GM13977 (cell line): ENCODE data around the gene CDK16.

Experiments
- DNase-seq: peaks from one replicate; pipeline ENCODE4 v3.0.0; 2012; ENCODE audit warnings: low spot score
- in situ Hi-C: fragments of 300-500 bp; cut with MboI; formaldehyde crosslinking; loops from one replicate; pipeline ENCODE4 v1.12.0; 2022; ENCODE audit warnings: low sequenced_read_pairs, low pct_unique_long_range_greater_than_20kb, mixed read lengths, inconsistent platforms; ENCODE audit not compliant: unreplicated experiment
- TF ChIP-seq, protein P1 (sequence below): IDR thresholded peaks from 2 replicates; pipeline ENCODE4 v1.5.1; 2012; ENCODE audit warnings: mild to moderate bottlenecking, control low read depth; ENCODE audit not compliant: insufficient read depth; ENCODE audit errors: extremely low read depth, missing control alignments

CDK16 gene

DNA sequence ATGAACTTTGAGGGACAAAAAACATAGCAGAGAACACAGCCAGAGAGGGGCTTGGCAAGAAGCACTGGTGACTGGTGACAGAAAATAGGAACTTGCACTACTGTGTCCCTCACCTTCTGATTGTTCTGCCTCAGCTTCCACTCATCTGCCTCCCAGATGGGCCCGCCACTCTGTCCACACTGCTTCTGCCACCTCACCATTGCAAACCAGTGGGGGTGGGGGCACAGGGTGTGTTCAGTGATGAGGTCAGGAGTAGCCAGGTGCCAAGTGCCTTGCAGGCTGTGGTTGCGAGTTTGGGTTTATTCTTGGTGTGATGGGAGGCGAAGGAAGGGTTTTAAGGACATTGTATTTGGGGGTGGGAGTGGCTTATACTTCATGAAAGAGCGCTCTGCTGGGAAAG, 34.0 kb upstream of the CDK16 start:
- DNase-seq = no peak
- in situ Hi-C loops = loop anchor here (25.0 kb wide), 1 partner anchor 328 kb away; no protein-coding TSS in a partner anchor
- TF ChIP-seq, protein P1, sequence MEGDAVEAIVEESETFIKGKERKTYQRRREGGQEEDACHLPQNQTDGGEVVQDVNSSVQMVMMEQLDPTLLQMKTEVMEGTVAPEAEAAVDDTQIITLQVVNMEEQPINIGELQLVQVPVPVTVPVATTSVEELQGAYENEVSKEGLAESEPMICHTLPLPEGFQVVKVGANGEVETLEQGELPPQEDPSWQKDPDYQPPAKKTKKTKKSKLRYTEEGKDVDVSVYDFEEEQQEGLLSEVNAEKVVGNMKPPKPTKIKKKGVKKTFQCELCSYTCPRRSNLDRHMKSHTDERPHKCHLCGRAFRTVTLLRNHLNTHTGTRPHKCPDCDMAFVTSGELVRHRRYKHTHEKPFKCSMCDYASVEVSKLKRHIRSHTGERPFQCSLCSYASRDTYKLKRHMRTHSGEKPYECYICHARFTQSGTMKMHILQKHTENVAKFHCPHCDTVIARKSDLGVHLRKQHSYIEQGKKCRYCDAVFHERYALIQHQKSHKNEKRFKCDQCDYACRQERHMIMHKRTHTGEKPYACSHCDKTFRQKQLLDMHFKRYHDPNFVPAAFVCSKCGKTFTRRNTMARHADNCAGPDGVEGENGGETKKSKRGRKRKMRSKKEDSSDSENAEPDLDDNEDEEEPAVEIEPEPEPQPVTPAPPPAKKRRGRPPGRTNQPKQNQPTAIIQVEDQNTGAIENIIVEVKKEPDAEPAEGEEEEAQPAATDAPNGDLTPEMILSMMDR = no peak

DNA sequence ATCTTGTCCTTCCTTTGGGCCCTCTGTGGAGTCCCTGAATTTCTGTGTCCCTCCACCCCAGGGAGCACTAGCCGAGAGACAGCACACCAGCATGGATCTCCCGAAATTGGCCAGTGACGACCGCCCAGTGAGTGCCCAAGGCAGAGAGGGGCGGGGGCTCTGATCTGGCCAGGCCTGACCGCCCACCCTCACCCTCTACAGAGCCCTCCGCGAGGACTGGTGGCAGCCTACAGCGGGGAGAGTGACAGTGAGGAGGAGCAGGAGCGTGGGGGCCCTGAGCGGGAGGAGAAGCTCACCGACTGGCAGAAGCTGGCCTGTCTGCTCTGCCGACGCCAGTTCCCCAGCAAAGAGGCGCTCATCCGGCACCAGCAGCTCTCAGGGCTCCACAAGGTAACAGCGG, 33.2 kb upstream of the CDK16 start:
- DNase-seq = no peak
- in situ Hi-C loops = loop anchor here (25.0 kb wide), 1 partner anchor 327 kb away; no protein-coding TSS in a partner anchor
- TF ChIP-seq, protein P1 = no peak

DNA sequence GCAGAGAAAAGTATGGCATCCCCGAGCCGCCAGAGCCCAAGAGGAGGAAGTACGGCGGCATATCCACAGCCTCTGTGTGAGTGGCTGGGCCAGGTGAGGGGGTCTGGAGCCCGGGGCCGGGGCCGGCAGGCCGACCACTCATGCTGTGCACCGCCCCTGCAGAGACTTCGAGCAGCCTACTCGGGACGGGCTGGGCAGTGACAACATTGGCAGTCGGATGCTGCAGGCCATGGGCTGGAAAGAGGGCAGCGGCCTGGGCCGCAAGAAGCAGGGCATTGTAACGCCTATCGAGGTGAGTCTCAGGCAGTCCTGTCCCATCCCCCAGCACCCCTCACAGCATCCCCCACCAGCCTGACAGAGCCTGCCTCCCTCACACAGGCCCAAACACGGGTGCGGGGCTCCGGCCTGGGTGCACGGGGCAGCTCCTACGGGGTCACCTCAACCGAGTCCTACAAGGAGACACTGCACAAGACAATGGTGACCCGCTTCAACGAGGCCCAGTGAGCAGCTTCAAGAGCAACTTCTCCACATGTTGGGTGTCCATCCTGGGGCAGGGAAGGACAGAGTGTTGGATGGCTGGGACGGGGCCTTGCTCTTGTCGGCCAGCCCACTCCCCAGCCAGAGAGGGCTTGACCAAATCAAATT, 32.3 kb upstream of the CDK16 start:
- DNase-seq = no peak
- in situ Hi-C loops = loop anchor here (25.0 kb wide), 1 partner anchor 326 kb away; no protein-coding TSS in a partner anchor
- TF ChIP-seq, protein P1 = no peak

DNA sequence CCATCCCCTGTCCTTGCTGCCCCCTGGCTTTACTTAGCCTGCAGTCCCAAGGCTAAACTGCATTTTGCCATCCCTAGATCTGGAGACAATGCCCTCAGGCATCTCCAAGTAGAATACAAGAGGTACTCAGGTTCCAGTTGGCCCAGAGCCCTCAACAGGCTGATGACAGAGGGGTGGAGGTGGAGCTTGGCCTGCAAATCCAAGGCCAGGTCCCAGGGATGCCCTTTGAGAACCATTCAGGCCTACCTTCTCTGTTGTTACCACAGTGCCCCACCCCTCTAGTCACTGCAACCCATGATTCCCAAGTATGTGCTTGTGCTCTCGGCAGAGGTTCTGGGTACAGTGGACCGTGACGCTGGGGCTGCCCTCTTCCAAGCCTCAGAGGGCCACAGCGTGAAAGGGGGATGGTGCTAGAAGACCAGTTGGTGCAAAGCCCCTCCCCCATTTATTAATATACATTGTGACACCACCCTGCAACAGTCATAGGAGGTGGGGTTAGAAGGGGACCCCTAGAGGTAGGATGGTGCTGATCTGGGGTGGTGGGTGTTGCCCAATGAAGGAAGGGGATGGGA, 31.3 kb upstream of the CDK16 start:
- TF ChIP-seq, protein P1 = no peak
- DNase-seq = no peak
- in situ Hi-C loops = loop anchor here (25.0 kb wide), 1 partner anchor 325 kb away; no protein-coding TSS in a partner anchor

DNA sequence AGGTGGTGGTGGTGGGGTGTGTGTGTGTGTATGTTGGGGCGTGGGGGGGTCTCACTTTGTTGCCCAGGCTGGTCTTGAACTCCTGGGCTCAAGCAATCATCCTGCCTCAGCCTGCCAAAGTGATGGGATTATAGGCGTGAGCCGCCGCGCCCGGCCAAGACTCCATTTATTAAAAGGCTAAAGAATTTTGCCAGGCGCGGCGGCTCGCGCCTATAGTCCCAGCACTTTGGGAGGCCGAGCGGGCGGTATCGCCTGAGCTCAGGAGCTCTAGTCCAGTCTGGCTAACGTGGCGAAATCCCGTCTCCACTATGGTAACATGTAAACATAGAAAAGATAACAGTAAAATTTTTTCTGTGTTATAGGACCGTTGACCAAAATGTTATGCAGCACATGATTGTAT, 28.6 kb upstream of the CDK16 start:
- no peak for DNase-seq
- TF ChIP-seq, protein P1 = no peak
- in situ Hi-C loops = loop anchor here (25.0 kb wide), 1 partner anchor 322 kb away; no protein-coding TSS in a partner anchor

DNA sequence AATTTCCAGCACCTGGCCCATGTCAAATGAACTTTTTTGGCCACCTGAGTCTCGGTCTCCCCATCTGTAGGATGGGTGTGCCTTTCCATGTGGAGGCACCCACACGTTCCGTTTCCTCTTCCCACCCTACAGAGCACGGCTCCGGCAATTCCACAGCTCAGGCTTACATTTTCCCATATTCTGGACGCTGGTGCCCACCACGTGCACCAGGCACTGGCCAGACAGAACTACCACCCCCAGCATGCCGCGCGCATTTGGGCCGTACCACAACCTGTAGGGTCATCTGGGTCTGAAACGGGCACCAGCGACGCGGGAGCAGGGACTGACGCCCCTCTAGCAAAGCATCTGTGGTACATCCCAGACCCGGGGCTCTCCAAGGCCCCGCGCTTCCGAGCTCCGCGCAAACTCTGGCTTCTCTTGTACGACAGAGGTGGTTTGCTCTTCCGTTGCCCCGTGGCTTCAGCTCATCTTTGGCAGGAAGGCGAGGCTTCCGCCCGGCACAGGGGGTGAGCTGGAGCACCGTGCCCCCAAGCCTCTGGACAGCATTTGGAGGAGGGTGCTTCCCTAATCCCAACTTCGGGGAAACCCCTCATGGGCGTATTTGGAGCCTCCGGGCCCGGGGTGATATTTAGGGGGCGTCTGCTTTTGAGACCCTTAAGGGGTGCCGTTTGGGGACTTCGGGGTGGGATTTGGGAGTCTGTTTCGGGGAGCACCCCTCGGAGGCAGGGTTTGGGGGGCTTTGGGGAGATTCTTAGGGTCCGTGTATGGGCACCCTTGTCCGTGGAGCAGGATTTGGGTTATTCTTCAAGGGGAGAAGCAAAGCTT, 27.8 kb upstream of the CDK16 start:
- peak; percentile 90 for DNase-seq
- TF ChIP-seq, protein P1 = no peak
- in situ Hi-C loops = loop anchor here (25.0 kb wide), 1 partner anchor 322 kb away; no protein-coding TSS in a partner anchor
